ENCODE data around the gene TMX2.
"Not testable (repeated sequence)": the region's sequence is repeated elsewhere in the genome, so short reads cannot be mapped to it uniquely, and the experiment has no call there.

Gene TMX2

GRCh38 chr11:57716726-57717125 lies 4.3 kb downstream of the TMX2 start:
- not testable (repeated sequence) for DNase-seq

- no peak for DNase-seq
These were observed 14.8 kb downstream of the TMX2 start for GRCh38 chr11:57727185-57727584.

GRCh38 chr11:57728829-57729228 lies 16.4 kb downstream of the TMX2 start:
- DNase-seq, result no peak

- DNase-seq, result no peak
These were observed 17.1 kb downstream of the TMX2 start for GRCh38 chr11:57729479-57729878.

GRCh38 chr11:57732661-57733060 lies 20.3 kb downstream of the TMX2 start:
- no peak for DNase-seq

- DNase-seq, result no peak
These were observed 23.4 kb downstream of the TMX2 start for GRCh38 chr11:57735619-57736298.

GRCh38 chr11:57741132-57742086 lies 29.0 kb downstream of the TMX2 start, which contains the start of gene SELENOH:
Gene SELENOH, plus strand, starts transcription at chr11:57741491. Its CDS starts 105 bp downstream, at chr11:57741596.
- DNase-seq, result peak; percentile 97

- DNase-seq, result no peak
These were observed 29.7 kb downstream of the TMX2 start for GRCh38 chr11:57742087-57742452.

GRCh38 chr11:57744357-57744756 lies 32.0 kb downstream of the TMX2 start:
- no peak for DNase-seq

GRCh38 chr11:57745206-57745605 lies 32.8 kb downstream of the TMX2 start:
- DNase-seq, result no peak

GRCh38 chr11:57746920-57747319 lies 34.5 kb downstream of the TMX2 start:
- DNase-seq, result no peak

GRCh38 chr11:57751176-57751575 lies 38.8 kb downstream of the TMX2 start:
- no peak for DNase-seq

GRCh38 chr11:57751676-57752253 lies 39.4 kb downstream of the TMX2 start, which contains the start of gene BTBD18:
Gene BTBD18, minus strand, starts transcription at chr11:57751819. Its CDS starts 631 bp downstream, at chr11:57751188.
- DNase-seq, result no peak

GRCh38 chr11:57752954-57753353 lies 40.6 kb downstream of the TMX2 start:
- no peak for DNase-seq

- DNase-seq, result no peak
These were observed 45.8 kb downstream of the TMX2 start for GRCh38 chr11:57758174-57758573.

GRCh38 chr11:57761301-57762234 lies 49.2 kb downstream of the TMX2 start, which contains the start of gene CTNND1:
Gene CTNND1, plus strand, starts transcription at chr11:57761802. Its CDS starts 29,677 bp downstream, at chr11:57791479.
- no peak for DNase-seq

GRCh38 chr11:57762235-57762861 lies 50.0 kb downstream of the TMX2 start:
- no peak for DNase-seq

GRCh38 chr11:57763568-57763967 lies 51.2 kb downstream of the TMX2 start:
- DNase-seq, result no peak

GRCh38 chr11:57764021-57764420 lies 51.6 kb downstream of the TMX2 start:
- no peak for DNase-seq

- no peak for DNase-seq
These were observed 52.2 kb downstream of the TMX2 start for GRCh38 chr11:57764566-57764965.

GRCh38 chr11:57764972-57765371 lies 52.6 kb downstream of the TMX2 start:
- DNase-seq, result no peak

GRCh38 chr11:57770793-57771192 lies 58.4 kb downstream of the TMX2 start:
- no peak for DNase-seq

Data from stimulated activated naive CD4-positive, alpha-beta T cell treated with Interleukin-2 at 50 U/mL for 16 hours (primary cell).